AG04450 (cell line): ENCODE data around the gene KRTAP9-2. TPM values are rescaled to one million over a fixed set of nuclear protein-coding genes. Genes with fewer than 3 reads are reported as not detected.

Experiments used
- CTCF ChIA-PET: fragments of 300-600, 350-600 bp; formaldehyde crosslinking; extraction: SDS; loops from one replicate; lab custom pipeline; 2022; ENCODE audit warnings: antibody characterized with exemption, inconsistent platforms; lab: Charles Lee
- POLR2A ChIA-PET: fragments of 350-600 bp; formaldehyde crosslinking; extraction: SDS; loops from one replicate; lab custom pipeline; 2021; ENCODE audit warnings: antibody characterized with exemption, inconsistent platforms; lab: Yijun Ruan, JAX
- DNase-seq: peaks from one replicate; pipeline ENCODE4 v3.0.0-alpha.2; 2011; ENCODE audit warnings: low read depth, low spot score
- H3K27ac ChIP-seq: one replicate; pipeline ENCODE4 v1.5.1; 2012; ENCODE audit warnings: low read depth, low read length, control low read depth
- H3K27me3 ChIP-seq: one replicate; pipeline ENCODE4 v1.6.0; 2012; ENCODE audit warnings: low read length; ENCODE audit not compliant: control insufficient read depth, insufficient read depth
- H3K4me3 ChIP-seq: 2 replicates; pipeline ENCODE4 v1.5.1; 2011; ENCODE audit warnings: mild to moderate bottlenecking, low read depth, low read length, control low read depth
- H3K9me3 ChIP-seq: 2 replicates; pipeline ENCODE4 v1.5.1; 2012; ENCODE audit warnings: low read length; ENCODE audit not compliant: control insufficient read depth, insufficient read depth
- polyA plus RNA-seq: library from polyadenylated mRNA; depleted of rRNA; stranded (reverse); fragments of >200 nt; gene quantifications from 2 replicates; pipeline ENCODE4 v1.2.3, GENCODE V29; 2011
- TF ChIP-seq, protein P1 (sequence below): IDR thresholded peaks from 2 replicates; pipeline ENCODE4 v1.5.1; 2011; ENCODE audit warnings: low read depth, low read length, control low read depth, inconsistent platforms

The KRTAP9-2 gene
- polyA plus RNA-seq, 1 experiment = not detected

DNA sequence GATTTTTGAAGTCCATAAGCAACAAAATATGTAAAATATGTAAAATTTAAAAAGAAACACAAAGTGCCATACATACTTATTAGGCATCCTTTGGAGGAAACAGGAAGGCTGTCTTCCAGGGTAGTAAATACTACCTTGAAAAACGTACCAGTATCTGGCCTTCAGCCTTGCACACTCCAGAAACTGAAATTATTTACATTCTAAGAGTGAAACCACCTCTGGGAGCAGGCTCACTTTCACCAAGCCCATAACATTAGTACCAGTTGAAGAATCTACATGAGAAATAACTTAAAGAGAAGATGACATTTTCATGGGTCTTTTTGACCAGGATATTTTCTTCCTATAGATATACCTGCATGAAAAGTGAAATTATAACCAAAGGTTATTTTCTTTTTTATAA, 30.4 kb upstream of the KRTAP9-2 start:
- Histone ChIP-seq H3K4me3 (no peak overlapping the region), H3K9me3 (no peaks in the 10 kb centered on the region), H3K27ac (no peak overlapping the region), H3K27me3 (no peaks in the 10 kb centered on the region)
- POLR2A ChIA-PET = no interaction called here
- CTCF ChIA-PET = no interaction called here
- TF ChIP-seq, protein P1, sequence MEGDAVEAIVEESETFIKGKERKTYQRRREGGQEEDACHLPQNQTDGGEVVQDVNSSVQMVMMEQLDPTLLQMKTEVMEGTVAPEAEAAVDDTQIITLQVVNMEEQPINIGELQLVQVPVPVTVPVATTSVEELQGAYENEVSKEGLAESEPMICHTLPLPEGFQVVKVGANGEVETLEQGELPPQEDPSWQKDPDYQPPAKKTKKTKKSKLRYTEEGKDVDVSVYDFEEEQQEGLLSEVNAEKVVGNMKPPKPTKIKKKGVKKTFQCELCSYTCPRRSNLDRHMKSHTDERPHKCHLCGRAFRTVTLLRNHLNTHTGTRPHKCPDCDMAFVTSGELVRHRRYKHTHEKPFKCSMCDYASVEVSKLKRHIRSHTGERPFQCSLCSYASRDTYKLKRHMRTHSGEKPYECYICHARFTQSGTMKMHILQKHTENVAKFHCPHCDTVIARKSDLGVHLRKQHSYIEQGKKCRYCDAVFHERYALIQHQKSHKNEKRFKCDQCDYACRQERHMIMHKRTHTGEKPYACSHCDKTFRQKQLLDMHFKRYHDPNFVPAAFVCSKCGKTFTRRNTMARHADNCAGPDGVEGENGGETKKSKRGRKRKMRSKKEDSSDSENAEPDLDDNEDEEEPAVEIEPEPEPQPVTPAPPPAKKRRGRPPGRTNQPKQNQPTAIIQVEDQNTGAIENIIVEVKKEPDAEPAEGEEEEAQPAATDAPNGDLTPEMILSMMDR = no peak
- DNase-seq = no peak

DNA sequence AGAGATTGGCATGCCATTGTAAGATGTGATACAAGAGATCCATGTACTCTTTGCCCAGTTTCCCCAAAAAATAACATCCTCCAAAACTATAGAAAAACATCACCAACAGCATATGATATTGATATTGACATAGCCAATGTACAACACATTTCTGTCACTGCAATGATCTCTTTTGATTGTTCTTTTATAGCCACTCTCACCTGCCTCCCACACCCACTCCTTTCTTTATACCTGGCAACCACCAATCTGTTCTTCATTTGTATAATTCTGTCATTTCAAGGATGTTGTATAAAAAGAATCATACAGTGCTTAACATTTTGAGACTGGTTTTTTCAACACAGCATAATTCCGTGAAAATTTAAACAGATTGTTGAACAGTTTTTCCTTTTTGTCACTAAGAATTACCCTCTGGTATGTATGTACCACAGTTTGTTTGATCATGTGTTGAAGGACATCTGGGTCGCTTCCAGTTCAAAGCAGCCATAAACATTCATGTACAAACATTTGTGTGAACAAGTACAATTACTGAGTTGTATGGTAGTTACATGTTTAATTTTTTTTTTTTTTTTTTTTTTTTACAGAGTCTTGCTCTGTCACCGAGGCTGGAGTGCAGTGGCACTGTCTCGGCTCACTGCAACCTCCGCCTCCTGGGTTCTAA, 26.9 kb upstream of the KRTAP9-2 start:
- POLR2A ChIA-PET = no interaction called here
- TF ChIP-seq, protein P1 = no peak
- no peaks in the 10 kb centered on the region for H3K9me3 ChIP-seq

DNA sequence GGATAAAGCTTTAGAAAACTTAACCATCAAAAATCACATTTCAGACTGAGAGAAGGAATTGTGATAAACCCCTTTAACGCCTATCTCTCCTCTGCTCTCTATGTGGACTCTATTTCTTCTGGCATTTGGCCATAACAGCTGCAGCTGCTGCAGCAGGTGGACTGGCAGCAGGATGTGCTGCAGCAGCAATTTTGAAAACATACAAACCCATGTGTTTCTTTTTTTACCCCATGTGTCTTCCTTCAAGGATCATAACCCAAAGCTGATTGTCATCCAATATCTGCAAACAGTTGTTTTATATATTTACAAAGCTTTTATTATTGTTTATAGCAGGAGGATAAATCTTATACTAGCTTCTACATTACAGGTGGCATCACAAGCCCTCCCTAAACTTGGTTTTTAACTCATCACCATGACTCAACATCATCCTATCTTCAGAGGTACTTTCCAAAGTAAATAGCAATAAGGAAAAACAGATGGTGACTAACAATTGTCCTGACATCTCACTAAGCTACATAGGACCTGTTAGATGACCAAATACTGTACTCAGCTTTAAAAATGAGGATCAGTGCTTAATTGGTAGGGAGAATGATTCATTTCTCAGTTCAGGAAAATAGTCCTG, 14.5 kb upstream of the KRTAP9-2 start:
- POLR2A ChIA-PET = no interaction called here
- TF ChIP-seq, protein P1 = no peak
- H3K27me3 ChIP-seq = peaks cover 4% of the 10 kb centered on the region
- H3K4me3 ChIP-seq = no peak overlapping the region
- no peaks in the 10 kb centered on the region for H3K9me3 ChIP-seq
- CTCF ChIA-PET = no interaction called here
- DNase-seq = peak; percentile 10
- no peak overlapping the region for H3K27ac ChIP-seq

More for the DNA sequence above, 26.9 kb upstream of the KRTAP9-2 start:
- Histone ChIP-seq H3K27me3 (no peaks in the 10 kb centered on the region), H3K27ac (no peak overlapping the region), H3K4me3 (no peak overlapping the region)
- no peak for DNase-seq
- CTCF ChIA-PET = no interaction called here

DNA sequence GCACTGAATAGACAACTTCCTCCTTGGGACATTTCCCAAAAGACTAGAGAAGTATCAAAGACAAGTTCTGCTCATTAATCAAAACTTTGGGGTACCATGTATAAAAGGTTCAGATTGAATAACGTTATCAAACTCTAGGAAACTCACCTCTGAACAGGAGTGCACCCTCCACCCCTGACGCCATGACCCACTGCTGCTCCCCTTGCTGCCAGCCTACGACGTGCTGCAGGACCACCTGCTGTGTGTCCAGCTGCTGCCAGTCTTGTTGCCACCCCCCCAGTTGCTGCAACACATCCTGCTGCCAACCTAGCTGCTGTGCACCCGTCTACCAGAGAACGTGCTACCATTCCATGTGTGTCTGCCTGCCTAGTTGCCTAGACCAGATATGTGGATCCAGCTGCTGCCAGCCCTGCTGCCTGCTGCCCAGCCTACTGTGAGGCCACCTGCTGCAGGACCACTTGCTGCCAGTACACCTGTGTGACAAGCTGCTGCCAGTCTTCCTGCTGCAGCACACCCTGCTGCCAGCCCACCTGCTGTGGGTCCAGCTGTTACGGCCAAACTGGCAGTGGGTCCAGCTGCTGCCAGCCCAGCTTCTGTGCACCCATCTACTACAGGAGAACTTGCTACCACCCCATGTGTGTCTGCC, 13.8 kb upstream of the KRTAP9-2 start:
- Histone ChIP-seq H3K27ac (peak overlapping the region; percentile 21), H3K27me3 (peaks cover 4% of the 10 kb centered on the region), H3K9me3 (no peaks in the 10 kb centered on the region), H3K4me3 (no peak overlapping the region)
- TF ChIP-seq, protein P1 = no peak
- no peak for DNase-seq
- CTCF ChIA-PET = no interaction called here
- POLR2A ChIA-PET = no interaction called here

DNA sequence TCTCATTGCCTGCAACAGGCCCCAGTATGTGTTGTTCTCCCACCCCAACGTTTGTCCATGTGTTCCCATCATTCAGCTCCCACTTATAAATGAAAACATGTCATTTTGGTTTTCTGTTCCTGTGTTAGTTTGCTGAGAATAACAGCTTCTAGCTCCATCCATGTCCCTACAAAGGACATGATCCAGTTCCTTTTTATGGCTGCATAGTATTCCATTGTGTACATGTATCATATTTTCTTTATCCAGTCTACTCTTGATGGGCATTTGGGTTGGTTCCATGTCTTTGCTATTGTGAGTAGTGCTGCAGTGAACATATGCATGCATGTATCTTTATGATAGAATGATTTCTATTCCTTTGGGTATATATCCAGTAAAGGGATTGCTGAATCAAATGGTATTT, 10.8 kb upstream of the KRTAP9-2 start:
- no peaks in the 10 kb centered on the region for H3K9me3 ChIP-seq
- no peak for DNase-seq
- H3K27ac ChIP-seq = no peak overlapping the region
- no peaks in the 10 kb centered on the region for H3K27me3 ChIP-seq
- H3K4me3 ChIP-seq = no peak overlapping the region
- TF ChIP-seq, protein P1 = no peak
- ChIA-PET POLR2A (no interaction called here), CTCF (no interaction called here)
